GM20431 (cell line): Measurements from ENCODE around the gene IFITM1.

Experiments
- in situ Hi-C: fragments of 300-500 bp; cut with MseI, MboI; formaldehyde crosslinking; loops from one replicate; pipeline ENCODE4 v1.15.0; 2020; ENCODE audit warnings: low sequenced_read_pairs; ENCODE audit not compliant: unreplicated experiment

IFITM1 gene

GRCh38 chr11:293271-293851 is 20.5 kb upstream of the IFITM1 start:
- in situ Hi-C loops = no loop called here

GRCh38 chr11:293852-294661 is 19.8 kb upstream of the IFITM1 start:
- in situ Hi-C loops = no loop called here

- in situ Hi-C loops = no loop called here
Measured at GRCh38 chr11:294780-295179, 19.1 kb upstream of the IFITM1 start.

GRCh38 chr11:295351-296170 is 18.3 kb upstream of the IFITM1 start:
- in situ Hi-C loops = no loop called here

- in situ Hi-C loops = no loop called here
Measured at GRCh38 chr11:296171-297050, 17.4 kb upstream of the IFITM1 start.

GRCh38 chr11:297051-297585 is 16.7 kb upstream of the IFITM1 start:
- in situ Hi-C loops = no loop called here

- in situ Hi-C loops = no loop called here
Measured at GRCh38 chr11:297586-298405, 16.0 kb upstream of the IFITM1 start.

- in situ Hi-C loops = no loop called here
Measured at GRCh38 chr11:298406-299065, 15.3 kb upstream of the IFITM1 start.

- in situ Hi-C loops = no loop called here
Measured at GRCh38 chr11:299081-299891, 14.6 kb upstream of the IFITM1 start, which contains the start of gene IFITM5. IFITM5 (minus strand) TSS chr11:299526; CDS start chr11:299490, 36 bp downstream.

- in situ Hi-C loops = no loop called here
Measured at GRCh38 chr11:299951-300735, 13.7 kb upstream of the IFITM1 start.

GRCh38 chr11:303363-303762 is 10.5 kb upstream of the IFITM1 start:
- in situ Hi-C loops = no loop called here

GRCh38 chr11:304061-304506 is 9.8 kb upstream of the IFITM1 start:
- in situ Hi-C loops = no loop called here

- in situ Hi-C loops = no loop called here
Measured at GRCh38 chr11:304915-305843, 8.7 kb upstream of the IFITM1 start.

- in situ Hi-C loops = no loop called here
Measured at GRCh38 chr11:305844-306211, 8.0 kb upstream of the IFITM1 start.

GRCh38 chr11:306645-307371 is 7.0 kb upstream of the IFITM1 start:
- in situ Hi-C loops = no loop called here
